ENCODE results near the gene EIPR1.

EIPR1 gene

GRCh38 chr2:3168230-3168891, 209.3 kb downstream of the EIPR1 start:
- Histone ChIP-seq H3K9ac (ENCODE audit: low read length) (no peak overlapping the region), H3K4me1 (ENCODE audit: insufficient read depth, low read length) (no peaks in the 10 kb centered on the region), H3K4me3 (ENCODE audit: low read depth in 1 of 2, low read length in 2 of 2) (no peak overlapping the region), H3K36me3 (ENCODE audit: insufficient read depth, low read length) (peaks cover 4% of the 10 kb centered on the region), H3K27me3 (ENCODE audit: control insufficient read depth in 1 of 2, insufficient read depth in 2 of 2, low read length in 2 of 2) (no peaks in the 10 kb centered on the region), H3K9me3 (ENCODE audit: low read length) (peaks cover 6% of the 10 kb centered on the region), H3K27ac (ENCODE audit: low read depth, low read length) (no peak overlapping the region)

- H3K9me3 ChIP-seq (ENCODE audit: low read length): peaks cover 6% of the 10 kb centered on the region
Measured at GRCh38 chr2:3163401-3163800, 214.2 kb downstream of the EIPR1 start.

GRCh38 chr2:3162442-3163077, 215.1 kb downstream of the EIPR1 start:
- Histone ChIP-seq H3K27ac (ENCODE audit: low read depth, low read length) (no peak overlapping the region), H3K4me3 (ENCODE audit: low read depth in 1 of 2, low read length in 2 of 2) (no peak overlapping the region), H3K9me3 (ENCODE audit: low read length) (peaks cover 6% of the 10 kb centered on the region), H3K4me1 (ENCODE audit: insufficient read depth, low read length) (no peaks in the 10 kb centered on the region), H3K9ac (ENCODE audit: low read length) (no peak overlapping the region), H3K36me3 (ENCODE audit: insufficient read depth, low read length) (no peaks in the 10 kb centered on the region), H3K27me3 (ENCODE audit: control insufficient read depth in 1 of 2, insufficient read depth in 2 of 2, low read length in 2 of 2) (no peaks in the 10 kb centered on the region)

More at GRCh38 chr2:3163401-3163800, 214.2 kb downstream of the EIPR1 start:
- no peaks in the 10 kb centered on the region for H3K27me3 ChIP-seq (ENCODE audit: control insufficient read depth in 1 of 2, insufficient read depth in 2 of 2, low read length in 2 of 2)
- H3K36me3 ChIP-seq (ENCODE audit: insufficient read depth, low read length): no peaks in the 10 kb centered on the region
- H3K4me3 ChIP-seq (ENCODE audit: low read depth in 1 of 2, low read length in 2 of 2): no peak overlapping the region
- H3K4me1 ChIP-seq (ENCODE audit: insufficient read depth, low read length): no peaks in the 10 kb centered on the region
- H3K27ac ChIP-seq (ENCODE audit: low read depth, low read length): no peak overlapping the region
- no peak overlapping the region for H3K9ac ChIP-seq (ENCODE audit: low read length)

- H3K9ac ChIP-seq (ENCODE audit: low read length): no peak overlapping the region
- H3K9me3 ChIP-seq (ENCODE audit: low read length): peaks cover 6% of the 10 kb centered on the region
- no peak overlapping the region for H3K4me3 ChIP-seq (ENCODE audit: low read depth in 1 of 2, low read length in 2 of 2)
- no peak overlapping the region for H3K27ac ChIP-seq (ENCODE audit: low read depth, low read length)
- no peaks in the 10 kb centered on the region for H3K36me3 ChIP-seq (ENCODE audit: insufficient read depth, low read length)
- no peaks in the 10 kb centered on the region for H3K27me3 ChIP-seq (ENCODE audit: control insufficient read depth in 1 of 2, insufficient read depth in 2 of 2, low read length in 2 of 2)
- H3K4me1 ChIP-seq (ENCODE audit: insufficient read depth, low read length): no peaks in the 10 kb centered on the region
Measured at GRCh38 chr2:3160751-3161330, 216.8 kb downstream of the EIPR1 start.

- no peaks in the 10 kb centered on the region for H3K27me3 ChIP-seq (ENCODE audit: control insufficient read depth in 1 of 2, insufficient read depth in 2 of 2, low read length in 2 of 2)
- H3K36me3 ChIP-seq (ENCODE audit: insufficient read depth, low read length): no peaks in the 10 kb centered on the region
- peaks cover 6% of the 10 kb centered on the region for H3K9me3 ChIP-seq (ENCODE audit: low read length)
- H3K27ac ChIP-seq (ENCODE audit: low read depth, low read length): no peak overlapping the region
- no peak overlapping the region for H3K4me3 ChIP-seq (ENCODE audit: low read depth in 1 of 2, low read length in 2 of 2)
- H3K4me1 ChIP-seq (ENCODE audit: insufficient read depth, low read length): no peaks in the 10 kb centered on the region
- H3K9ac ChIP-seq (ENCODE audit: low read length): no peak overlapping the region
Measured at GRCh38 chr2:3159782-3160545, 217.7 kb downstream of the EIPR1 start.

GRCh38 chr2:3154700-3155099, 222.9 kb downstream of the EIPR1 start:
- Histone ChIP-seq H3K4me1 (ENCODE audit: insufficient read depth, low read length) (no peaks in the 10 kb centered on the region), H3K9ac (ENCODE audit: low read length) (no peak overlapping the region), H3K36me3 (ENCODE audit: insufficient read depth, low read length) (no peaks in the 10 kb centered on the region), H3K27me3 (ENCODE audit: control insufficient read depth in 1 of 2, insufficient read depth in 2 of 2, low read length in 2 of 2) (no peaks in the 10 kb centered on the region), H3K4me3 (ENCODE audit: low read depth in 1 of 2, low read length in 2 of 2) (no peak overlapping the region), H3K27ac (ENCODE audit: low read depth, low read length) (no peak overlapping the region), H3K9me3 (ENCODE audit: low read length) (no peaks in the 10 kb centered on the region)

GRCh38 chr2:3154146-3154545, 223.5 kb downstream of the EIPR1 start:
- Histone ChIP-seq H3K9me3 (ENCODE audit: low read length) (no peaks in the 10 kb centered on the region), H3K4me1 (ENCODE audit: insufficient read depth, low read length) (no peaks in the 10 kb centered on the region), H3K27me3 (ENCODE audit: control insufficient read depth in 1 of 2, insufficient read depth in 2 of 2, low read length in 2 of 2) (no peaks in the 10 kb centered on the region), H3K36me3 (ENCODE audit: insufficient read depth, low read length) (no peaks in the 10 kb centered on the region), H3K27ac (ENCODE audit: low read depth, low read length) (no peak overlapping the region), H3K4me3 (ENCODE audit: low read depth in 1 of 2, low read length in 2 of 2) (no peak overlapping the region), H3K9ac (ENCODE audit: low read length) (no peak overlapping the region)

GRCh38 chr2:3151153-3151918, 226.3 kb downstream of the EIPR1 start:
- Histone ChIP-seq H3K4me1 (ENCODE audit: insufficient read depth, low read length) (no peaks in the 10 kb centered on the region), H3K27ac (ENCODE audit: low read depth, low read length) (no peak overlapping the region)

GRCh38 chr2:3149441-3150217, 228.0 kb downstream of the EIPR1 start:
- Histone ChIP-seq H3K36me3 (ENCODE audit: insufficient read depth, low read length) (no peaks in the 10 kb centered on the region), H3K9ac (ENCODE audit: low read length) (no peak overlapping the region), H3K4me1 (ENCODE audit: insufficient read depth, low read length) (no peaks in the 10 kb centered on the region), H3K4me3 (ENCODE audit: low read depth in 1 of 2, low read length in 2 of 2) (no peak overlapping the region), H3K27me3 (ENCODE audit: control insufficient read depth in 1 of 2, insufficient read depth in 2 of 2, low read length in 2 of 2) (no peaks in the 10 kb centered on the region), H3K27ac (ENCODE audit: low read depth, low read length) (no peak overlapping the region), H3K9me3 (ENCODE audit: low read length) (no peaks in the 10 kb centered on the region)

More at GRCh38 chr2:3151153-3151918, 226.3 kb downstream of the EIPR1 start:
- Histone ChIP-seq H3K4me3 (ENCODE audit: low read depth in 1 of 2, low read length in 2 of 2) (no peak overlapping the region), H3K27me3 (ENCODE audit: control insufficient read depth in 1 of 2, insufficient read depth in 2 of 2, low read length in 2 of 2) (no peaks in the 10 kb centered on the region), H3K9ac (ENCODE audit: low read length) (no peak overlapping the region), H3K9me3 (ENCODE audit: low read length) (no peaks in the 10 kb centered on the region), H3K36me3 (ENCODE audit: insufficient read depth, low read length) (no peaks in the 10 kb centered on the region)

- no peak overlapping the region for H3K4me3 ChIP-seq (ENCODE audit: low read depth in 1 of 2, low read length in 2 of 2)
- H3K36me3 ChIP-seq (ENCODE audit: insufficient read depth, low read length): no peaks in the 10 kb centered on the region
- H3K9me3 ChIP-seq (ENCODE audit: low read length): no peaks in the 10 kb centered on the region
- no peaks in the 10 kb centered on the region for H3K4me1 ChIP-seq (ENCODE audit: insufficient read depth, low read length)
- H3K27ac ChIP-seq (ENCODE audit: low read depth, low read length): no peak overlapping the region
- H3K9ac ChIP-seq (ENCODE audit: low read length): no peak overlapping the region
- no peaks in the 10 kb centered on the region for H3K27me3 ChIP-seq (ENCODE audit: control insufficient read depth in 1 of 2, insufficient read depth in 2 of 2, low read length in 2 of 2)
Measured at GRCh38 chr2:3148716-3149115, 228.9 kb downstream of the EIPR1 start.

All from muscle layer of colon (tissue), 2 donors.